NCI-H1436 (cell line): ENCODE data around the gene ALKAL2.

Experiments
- DNase-seq: peaks from one replicate; lab custom pipeline; 2025; lab: John Stamatoyannopoulos, UW

ALKAL2 gene

DNA sequence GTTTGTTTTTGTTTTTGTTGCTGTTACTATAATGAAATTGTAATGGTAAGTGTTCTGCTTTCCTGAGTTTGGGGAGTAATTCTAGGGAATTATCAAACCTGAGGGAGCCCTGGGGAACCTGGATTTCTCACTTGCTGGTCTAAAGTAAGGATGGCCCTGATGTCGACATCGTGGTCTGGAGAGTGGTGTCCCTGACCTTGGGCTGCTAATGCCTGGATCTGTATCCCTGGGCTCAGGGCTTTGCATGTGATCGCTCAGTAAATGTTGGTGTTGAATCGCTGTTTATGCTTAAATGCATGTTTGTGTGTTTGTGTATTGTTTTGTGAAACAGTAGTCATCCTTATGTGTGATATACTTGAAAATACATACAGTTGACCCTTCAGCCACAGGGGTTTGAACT, 17.0 kb downstream of the ALKAL2 start:
- DNase-seq, result no peak

DNA sequence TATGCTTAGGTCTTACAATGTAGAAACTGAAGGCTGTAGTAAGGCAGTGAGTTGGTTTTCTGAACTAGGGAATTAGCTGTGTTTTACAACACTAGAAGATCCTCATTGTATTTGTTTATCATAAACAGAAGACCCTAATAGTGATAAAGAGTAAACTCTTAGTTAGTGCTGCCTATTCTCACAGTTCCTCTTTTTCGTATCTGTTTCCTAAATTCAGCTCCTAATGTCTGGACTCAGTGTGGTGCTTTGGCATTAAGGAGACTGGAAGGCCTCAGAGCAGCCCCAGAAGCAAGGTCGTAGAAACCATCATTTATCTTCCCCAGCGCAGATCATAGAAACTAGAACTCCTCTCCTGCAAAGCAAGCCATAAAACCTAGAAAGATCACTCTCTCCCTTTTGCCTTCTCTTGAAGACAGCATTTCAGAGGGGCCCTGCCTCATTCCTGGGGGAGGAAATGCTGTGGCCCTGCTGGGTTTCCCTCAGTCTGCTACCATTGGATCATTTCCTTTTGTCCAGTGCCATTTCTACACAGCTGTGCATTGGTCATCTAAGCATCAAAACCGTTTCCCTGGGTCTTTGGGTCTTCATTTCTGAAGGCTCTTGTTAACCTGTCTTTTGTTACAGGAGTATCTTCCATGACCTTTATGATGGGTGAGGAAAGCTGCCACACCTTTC, 18.4 kb downstream of the ALKAL2 start:
- no peak for DNase-seq

GRCh38 chr2:268323-268722, 19.6 kb downstream of the ALKAL2 start:
- DNase-seq, result no peak

DNA sequence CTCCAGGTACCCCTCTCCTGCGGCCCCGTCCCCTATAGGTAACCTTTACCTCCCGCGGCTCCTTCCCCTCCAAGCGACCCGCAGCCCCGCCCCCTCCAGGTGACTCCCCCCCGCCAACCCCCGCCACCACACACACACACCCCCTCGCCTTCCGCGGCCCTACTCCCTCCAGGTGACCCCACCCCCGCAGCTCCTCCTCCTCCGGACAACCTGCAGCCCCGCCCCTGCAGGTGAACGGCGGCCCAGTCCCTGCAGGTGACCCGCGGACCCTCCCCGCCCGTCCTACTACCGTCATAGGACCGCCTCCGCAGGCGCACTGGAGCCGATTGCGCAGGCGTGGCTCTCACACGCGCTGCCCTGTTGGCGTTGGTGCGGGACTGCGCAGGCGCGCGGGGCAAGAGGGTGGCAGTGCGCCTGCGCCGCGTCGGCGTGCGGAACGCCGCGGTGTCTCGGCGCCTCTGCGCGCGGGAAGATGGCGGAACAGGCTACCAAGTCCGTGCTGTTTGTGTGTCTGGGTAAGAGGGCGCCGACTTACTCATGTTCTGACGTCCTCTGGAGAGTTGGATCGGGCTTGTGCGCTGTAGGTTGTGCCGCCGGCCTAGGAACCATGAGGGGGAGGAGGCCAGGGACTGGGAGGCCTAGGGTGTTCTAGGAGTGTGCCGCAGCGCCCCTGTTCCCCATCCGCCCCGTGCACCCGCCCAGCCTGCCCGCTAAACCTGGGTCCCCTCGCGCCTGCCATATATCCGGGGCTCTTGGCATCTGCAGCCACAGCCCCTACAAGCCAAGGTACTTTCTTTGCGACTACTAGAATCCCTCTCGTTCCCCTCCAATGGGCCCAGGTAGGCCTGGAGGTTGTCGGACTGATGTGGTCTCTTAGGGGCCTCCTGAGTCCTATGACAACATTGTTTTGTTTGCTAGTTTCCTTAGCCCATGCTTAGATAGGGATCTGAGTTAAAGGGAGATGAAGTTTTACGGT, 23.1 kb downstream of the ALKAL2 start, which contains the start of gene ACP1:
ACP1 (plus strand) TSS at position 455 of the 976 bp plus-strand sequence; CDS start at position 473, 18 bp downstream.
- DNase-seq, result peak; percentile 93

DNA sequence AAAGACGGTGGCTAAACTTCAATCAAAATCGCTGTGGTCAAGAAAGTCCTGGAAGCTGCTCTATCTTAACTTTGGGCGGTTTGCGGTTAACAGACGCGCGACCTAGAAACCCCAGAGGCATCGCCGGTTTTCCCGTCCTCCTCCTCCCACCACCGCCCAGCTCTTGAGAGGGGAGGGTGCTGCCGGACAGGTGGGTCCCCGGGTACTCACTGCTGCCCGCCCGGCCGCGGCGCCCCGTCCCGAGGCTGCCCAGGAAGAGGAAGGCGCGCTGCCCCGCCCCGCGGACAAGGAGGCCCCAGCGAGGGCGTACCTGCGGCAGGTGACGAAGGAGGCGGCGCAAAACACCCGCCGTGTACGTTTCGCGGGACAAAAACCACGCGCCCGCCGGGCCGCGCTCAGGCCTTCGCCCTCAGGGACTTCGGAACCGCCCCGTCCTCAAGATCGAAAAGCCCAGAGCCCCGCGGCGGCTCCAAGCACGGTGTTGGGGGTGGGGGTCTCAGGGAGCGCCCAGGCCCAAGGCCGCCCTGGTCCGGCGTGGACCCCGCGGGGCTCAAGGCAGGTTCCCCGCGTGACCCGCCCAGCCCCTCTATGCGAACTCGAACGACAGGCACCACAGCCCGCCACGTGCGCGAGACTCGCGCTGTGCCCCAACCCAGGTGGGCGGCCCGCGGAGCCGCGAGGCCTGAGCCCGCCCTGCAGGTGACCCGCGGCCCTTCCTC, 24.0 kb downstream of the ALKAL2 start, which contains the start of gene SH3YL1:
SH3YL1 (minus strand) TSS at position 259 of the 719 bp plus-strand sequence; CDS start at position 211, 48 bp downstream.
- DNase-seq, result no peak

GRCh38 chr2:263022-263738, 24.7 kb downstream of the ALKAL2 start:
- no peak for DNase-seq

DNA sequence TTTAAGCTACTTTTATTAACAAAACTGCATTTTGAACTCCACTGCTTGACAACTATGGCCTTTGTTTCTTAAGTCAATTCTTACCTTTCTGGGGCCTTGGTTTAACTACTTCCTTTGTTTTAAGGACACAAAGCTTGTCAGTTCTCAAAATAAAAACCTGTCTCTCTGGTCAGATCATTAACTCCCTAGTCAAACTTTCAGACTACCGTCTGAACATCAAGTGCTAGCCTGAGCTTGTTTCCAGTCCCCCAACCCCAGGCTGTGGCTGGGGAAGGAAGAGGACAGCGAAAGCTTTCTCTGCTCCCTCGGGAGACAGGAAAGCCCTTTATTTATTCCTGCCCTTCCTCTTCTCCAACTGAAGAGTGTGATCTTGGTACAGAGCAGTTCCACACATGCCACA, 25.8 kb downstream of the ALKAL2 start:
- DNase-seq, result no peak

- DNase-seq, result no peak
Observed at GRCh38 chr2:260507-261161, 27.3 kb downstream of the ALKAL2 start.

- no peak for DNase-seq
Observed at GRCh38 chr2:259789-260331, 28.0 kb downstream of the ALKAL2 start.

GRCh38 chr2:258933-259332, 29.0 kb downstream of the ALKAL2 start:
- no peak for DNase-seq

- DNase-seq, result no peak
Observed at GRCh38 chr2:257842-258241, 30.0 kb downstream of the ALKAL2 start.

DNA sequence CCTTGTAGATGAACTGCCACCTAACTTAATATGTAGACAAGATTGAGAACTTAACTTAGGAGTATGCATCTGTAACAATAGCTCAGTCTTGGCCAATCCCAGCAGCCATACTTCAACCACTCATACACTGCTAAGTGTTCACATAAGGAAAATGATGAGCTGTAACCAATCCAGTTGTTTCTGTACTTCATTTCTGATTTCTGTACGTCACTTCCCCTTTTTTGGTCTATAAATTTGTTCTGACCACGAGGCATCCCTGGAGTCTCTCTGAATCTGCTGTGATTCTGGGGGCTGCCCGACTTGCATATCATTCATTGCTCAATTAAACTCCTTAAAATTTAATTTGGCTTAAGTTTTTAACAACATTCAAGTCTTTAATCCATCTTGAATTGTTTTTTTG, 30.5 kb downstream of the ALKAL2 start:
- no peak for DNase-seq

GRCh38 chr2:256094-256493, 31.8 kb downstream of the ALKAL2 start:
- DNase-seq, result no peak

GRCh38 chr2:255195-255594, 32.7 kb downstream of the ALKAL2 start:
- no peak for DNase-seq

DNA sequence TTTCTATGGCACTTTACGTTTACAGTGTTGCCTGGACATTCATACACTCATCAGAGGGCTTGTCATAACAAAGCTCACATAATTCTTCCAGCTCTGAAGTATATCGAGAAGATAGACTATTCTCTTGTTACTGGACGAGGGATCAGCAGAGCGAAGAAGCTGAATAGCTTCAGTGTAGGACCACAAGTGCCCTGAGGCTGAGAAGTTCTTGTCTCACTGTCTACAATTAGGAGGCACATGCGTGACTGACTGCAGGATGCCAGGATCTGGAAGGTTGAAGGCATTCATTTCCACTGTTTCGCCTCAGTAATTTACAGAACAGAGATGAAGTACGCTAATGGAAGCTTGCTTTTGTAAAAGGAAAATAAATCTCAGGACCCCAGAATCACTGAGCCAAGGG, 33.6 kb downstream of the ALKAL2 start:
- no peak for DNase-seq

DNA sequence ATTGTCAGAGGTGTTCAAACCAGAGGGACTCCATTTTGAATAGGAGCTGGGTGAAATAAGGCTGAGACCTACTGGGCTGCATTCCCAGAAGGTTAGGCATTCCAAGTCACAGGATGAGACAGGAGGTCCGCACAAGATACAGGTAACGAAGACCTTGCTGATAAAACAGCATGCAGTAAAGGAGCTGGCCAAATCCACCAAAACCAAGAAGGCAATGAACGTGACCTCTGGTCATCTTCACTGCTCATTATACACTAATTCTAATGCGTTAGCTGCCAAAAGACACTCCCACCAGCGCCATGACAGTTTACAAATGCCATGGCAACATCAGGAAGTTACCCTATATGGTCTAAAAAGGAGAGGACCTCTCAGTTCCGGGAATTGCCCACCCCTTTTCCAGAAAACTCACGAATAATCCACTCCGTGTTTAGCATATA, 34.7 kb downstream of the ALKAL2 start:
- no peak for DNase-seq

- no peak for DNase-seq
Observed at GRCh38 chr2:252001-252602, 35.8 kb downstream of the ALKAL2 start.

GRCh38 chr2:249538-250042, 38.3 kb downstream of the ALKAL2 start:
- DNase-seq, result no peak

GRCh38 chr2:248724-249123, 39.2 kb downstream of the ALKAL2 start:
- DNase-seq, result no peak

- DNase-seq, result peak; percentile 40
Observed at GRCh38 chr2:246489-247144, 41.3 kb downstream of the ALKAL2 start.
